ENCODE data around the gene MYO7A.

DNA sequence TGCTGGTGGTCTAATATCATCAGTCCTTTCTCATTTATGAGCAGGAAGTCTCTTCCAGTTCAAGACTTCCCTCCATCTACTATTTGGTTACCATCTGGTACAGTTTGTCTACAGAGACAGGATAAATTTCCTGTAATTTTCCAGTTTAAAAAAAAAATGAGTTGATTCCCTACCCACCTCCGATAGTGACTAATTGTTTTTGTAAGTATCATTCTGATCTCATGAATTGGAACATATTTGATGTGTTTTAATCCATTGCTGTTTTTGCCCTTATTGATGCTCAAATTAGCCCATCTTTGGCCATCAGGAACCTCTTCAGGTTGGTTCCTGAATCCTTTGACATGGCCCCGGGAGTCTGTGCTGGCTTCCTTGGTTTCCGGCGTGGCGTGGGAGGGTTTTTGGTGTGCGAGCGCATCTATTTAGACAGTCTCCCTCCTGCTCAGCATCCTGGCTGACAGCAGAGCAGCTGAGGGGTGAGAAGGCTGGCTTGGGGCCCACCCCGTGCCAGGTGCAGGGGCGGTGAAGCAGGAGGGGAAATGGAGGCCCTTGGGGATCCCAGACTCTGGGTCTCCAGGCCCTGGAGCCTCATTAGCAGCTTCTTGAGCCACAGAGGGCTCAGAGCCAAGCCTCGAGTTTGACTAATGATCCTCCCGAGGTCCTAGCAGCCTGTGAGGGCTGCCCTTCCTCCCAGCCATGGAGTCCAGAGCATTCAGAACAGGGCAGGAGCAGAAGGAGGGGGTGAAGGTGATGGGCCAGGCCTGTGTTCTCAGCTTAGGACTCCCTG lies 18.6 kb upstream of the MYO7A start:
- TF ChIP-seq EZH2 (IDR thresholded peaks at IDR 0.05; ENCODE audit: insufficient read depth, poor library complexity, severe bottlenecking) (no peak), EZH2phosphoT487 (IDR thresholded peaks at IDR 0.05; ENCODE audit: insufficient read depth, low read depth) (no peak)
